ENCODE data around the gene RFPL1.

DNA sequence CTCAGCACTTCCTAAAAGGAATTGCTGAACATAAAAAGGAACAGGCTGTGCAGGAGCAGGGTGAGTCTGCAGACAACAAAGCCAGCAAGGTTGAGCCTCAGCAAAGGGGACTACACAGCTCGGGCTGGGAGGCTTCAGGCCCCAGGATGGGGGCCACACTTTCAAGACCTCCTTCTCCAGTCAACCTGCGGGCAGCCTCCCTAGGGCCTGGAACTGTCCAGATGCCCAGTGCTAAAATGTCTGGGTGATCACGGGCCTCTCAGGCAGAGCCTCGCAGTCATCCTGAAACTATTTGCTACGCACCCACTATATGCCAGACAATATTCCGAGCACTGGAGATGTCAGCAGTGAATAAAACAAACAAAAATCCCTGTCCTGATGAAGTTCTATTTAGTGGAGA, 37.7 kb downstream of the RFPL1 start:
- TF ChIP-seq, protein P1, sequence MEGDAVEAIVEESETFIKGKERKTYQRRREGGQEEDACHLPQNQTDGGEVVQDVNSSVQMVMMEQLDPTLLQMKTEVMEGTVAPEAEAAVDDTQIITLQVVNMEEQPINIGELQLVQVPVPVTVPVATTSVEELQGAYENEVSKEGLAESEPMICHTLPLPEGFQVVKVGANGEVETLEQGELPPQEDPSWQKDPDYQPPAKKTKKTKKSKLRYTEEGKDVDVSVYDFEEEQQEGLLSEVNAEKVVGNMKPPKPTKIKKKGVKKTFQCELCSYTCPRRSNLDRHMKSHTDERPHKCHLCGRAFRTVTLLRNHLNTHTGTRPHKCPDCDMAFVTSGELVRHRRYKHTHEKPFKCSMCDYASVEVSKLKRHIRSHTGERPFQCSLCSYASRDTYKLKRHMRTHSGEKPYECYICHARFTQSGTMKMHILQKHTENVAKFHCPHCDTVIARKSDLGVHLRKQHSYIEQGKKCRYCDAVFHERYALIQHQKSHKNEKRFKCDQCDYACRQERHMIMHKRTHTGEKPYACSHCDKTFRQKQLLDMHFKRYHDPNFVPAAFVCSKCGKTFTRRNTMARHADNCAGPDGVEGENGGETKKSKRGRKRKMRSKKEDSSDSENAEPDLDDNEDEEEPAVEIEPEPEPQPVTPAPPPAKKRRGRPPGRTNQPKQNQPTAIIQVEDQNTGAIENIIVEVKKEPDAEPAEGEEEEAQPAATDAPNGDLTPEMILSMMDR (IDR thresholded peaks at IDR 0.05): no peak
- no peak for TF ChIP-seq POLR2A (IDR thresholded peaks at IDR 0.05)

Data from thyroid gland (tissue), 4 donors.